ENCODE measurements around the gene TMEM37.

DNA sequence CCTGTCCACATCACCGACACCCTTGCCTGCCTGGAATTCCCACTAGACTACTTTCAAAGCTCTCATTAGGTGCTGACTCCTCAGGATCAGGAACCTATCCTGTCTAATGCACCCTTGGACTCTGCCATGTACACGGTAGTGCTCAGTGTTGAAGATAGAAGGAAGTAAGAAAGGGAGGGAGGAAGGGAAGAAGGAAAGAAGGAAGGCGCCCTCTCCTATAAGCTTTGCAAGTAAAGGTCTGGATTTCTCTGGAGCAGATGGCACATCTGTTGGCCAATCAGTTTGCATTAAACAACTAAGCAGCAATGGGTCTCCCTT is 47.3 kb downstream of the TMEM37 start:
- TF ChIP-seq, protein P1, sequence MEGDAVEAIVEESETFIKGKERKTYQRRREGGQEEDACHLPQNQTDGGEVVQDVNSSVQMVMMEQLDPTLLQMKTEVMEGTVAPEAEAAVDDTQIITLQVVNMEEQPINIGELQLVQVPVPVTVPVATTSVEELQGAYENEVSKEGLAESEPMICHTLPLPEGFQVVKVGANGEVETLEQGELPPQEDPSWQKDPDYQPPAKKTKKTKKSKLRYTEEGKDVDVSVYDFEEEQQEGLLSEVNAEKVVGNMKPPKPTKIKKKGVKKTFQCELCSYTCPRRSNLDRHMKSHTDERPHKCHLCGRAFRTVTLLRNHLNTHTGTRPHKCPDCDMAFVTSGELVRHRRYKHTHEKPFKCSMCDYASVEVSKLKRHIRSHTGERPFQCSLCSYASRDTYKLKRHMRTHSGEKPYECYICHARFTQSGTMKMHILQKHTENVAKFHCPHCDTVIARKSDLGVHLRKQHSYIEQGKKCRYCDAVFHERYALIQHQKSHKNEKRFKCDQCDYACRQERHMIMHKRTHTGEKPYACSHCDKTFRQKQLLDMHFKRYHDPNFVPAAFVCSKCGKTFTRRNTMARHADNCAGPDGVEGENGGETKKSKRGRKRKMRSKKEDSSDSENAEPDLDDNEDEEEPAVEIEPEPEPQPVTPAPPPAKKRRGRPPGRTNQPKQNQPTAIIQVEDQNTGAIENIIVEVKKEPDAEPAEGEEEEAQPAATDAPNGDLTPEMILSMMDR (CRISPR knock-in tag; IDR thresholded peaks at IDR 0.05), result no peak
- TF ChIP-seq POLR2A (IDR thresholded peaks at IDR 0.05; ENCODE audit: insufficient read depth in 1 of 2, low read depth in 2 of 2, low read length in 2 of 2) (no peak), NR2C2 (CRISPR knock-in tag; IDR thresholded peaks at IDR 0.05; ENCODE audit: borderline replicate concordance) (no peak), ZNF792 (CRISPR knock-in tag; IDR thresholded peaks at IDR 0.05) (no peak), ZNF253 (CRISPR knock-in tag; IDR thresholded peaks at IDR 0.05; ENCODE audit: borderline replicate concordance) (no peak), ZNF773 (CRISPR knock-in tag; IDR thresholded peaks at IDR 0.05; ENCODE audit: borderline replicate concordance) (no peak), PCBP2 (optimal IDR thresholded peaks at IDR 0.05; ENCODE audit: low read depth, low read length, poor library complexity, severe bottlenecking) (no peak), ZNF598 (CRISPR knock-in tag; IDR thresholded peaks at IDR 0.05; ENCODE audit: borderline replicate concordance) (no peak), STAT5B (CRISPR knock-in tag; IDR thresholded peaks at IDR 0.05) (no peak)
- TF ChIP-seq, protein P2, sequence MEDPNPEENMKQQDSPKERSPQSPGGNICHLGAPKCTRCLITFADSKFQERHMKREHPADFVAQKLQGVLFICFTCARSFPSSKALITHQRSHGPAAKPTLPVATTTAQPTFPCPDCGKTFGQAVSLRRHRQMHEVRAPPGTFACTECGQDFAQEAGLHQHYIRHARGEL (CRISPR knock-in tag; IDR thresholded peaks at IDR 0.05), result no peak
- TF ChIP-seq, protein P3, sequence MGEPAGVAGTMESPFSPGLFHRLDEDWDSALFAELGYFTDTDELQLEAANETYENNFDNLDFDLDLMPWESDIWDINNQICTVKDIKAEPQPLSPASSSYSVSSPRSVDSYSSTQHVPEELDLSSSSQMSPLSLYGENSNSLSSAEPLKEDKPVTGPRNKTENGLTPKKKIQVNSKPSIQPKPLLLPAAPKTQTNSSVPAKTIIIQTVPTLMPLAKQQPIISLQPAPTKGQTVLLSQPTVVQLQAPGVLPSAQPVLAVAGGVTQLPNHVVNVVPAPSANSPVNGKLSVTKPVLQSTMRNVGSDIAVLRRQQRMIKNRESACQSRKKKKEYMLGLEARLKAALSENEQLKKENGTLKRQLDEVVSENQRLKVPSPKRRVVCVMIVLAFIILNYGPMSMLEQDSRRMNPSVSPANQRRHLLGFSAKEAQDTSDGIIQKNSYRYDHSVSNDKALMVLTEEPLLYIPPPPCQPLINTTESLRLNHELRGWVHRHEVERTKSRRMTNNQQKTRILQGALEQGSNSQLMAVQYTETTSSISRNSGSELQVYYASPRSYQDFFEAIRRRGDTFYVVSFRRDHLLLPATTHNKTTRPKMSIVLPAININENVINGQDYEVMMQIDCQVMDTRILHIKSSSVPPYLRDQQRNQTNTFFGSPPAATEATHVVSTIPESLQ (CRISPR knock-in tag; conservative IDR thresholded peaks at IDR 0.05), result no peak

Data from HepG2 (cell line).